GM12878 (cell line): ENCODE results near the gene MAGEE2.

Experiments used
- ATF3 ChIP-seq: IDR thresholded peaks from 2 replicates; pipeline ENCODE4 v1.6.1; 2011; ENCODE audit warnings: low read depth, mild to moderate bottlenecking, low read length, moderate library complexity, borderline replicate concordance; ENCODE audit errors: extremely low read depth
- BACH1 ChIP-seq: fragments of 450-650 bp; IDR thresholded peaks from 2 replicates; pipeline ENCODE4 v1.6.1; 2017; ENCODE audit warnings: mild to moderate bottlenecking, borderline replicate concordance
- CTCF ChIP-seq, 3 experiments: IDR thresholded peaks in 2 of 3; conservative IDR thresholded peaks in 1 of 3; 2 replicates each; pipeline ENCODE4 v1.5.1; 2011; ENCODE audit warnings: low read depth in 3 of 3, low read length in 3 of 3, mild to moderate bottlenecking in 3 of 3, control low read depth in 2 of 3, moderate library complexity in 2 of 3, inconsistent platforms in 1 of 3, mixed read lengths in 1 of 3; ENCODE audit not compliant: control insufficient read depth in 2 of 3, insufficient read depth in 1 of 3; ENCODE audit errors: extremely low read depth in 1 of 3
- HDAC2 ChIP-seq: fragments of 200-600 bp; sonication (generic); IDR thresholded peaks from 2 replicates; pipeline ENCODE4 v1.6.1; 2017
- NBN ChIP-seq: fragments of 450-650 bp; IDR thresholded peaks from 2 replicates; pipeline ENCODE4 v1.6.1; 2016
- POLR2A ChIP-seq: IDR thresholded peaks from 2 replicates; pipeline ENCODE4 v1.6.1; 2011; ENCODE audit warnings: low read depth, mild to moderate bottlenecking, low read length
- RAD51 ChIP-seq: fragments of 450-650 bp; IDR thresholded peaks from 2 replicates; pipeline ENCODE4 v1.6.1; 2016; ENCODE audit warnings: moderate library complexity, mild to moderate bottlenecking, inconsistent platforms
- WRNIP1 ChIP-seq: IDR thresholded peaks from 2 replicates; pipeline ENCODE4 v1.6.1; 2011; ENCODE audit warnings: low read depth, low read length, improper control_type of control experiment, borderline replicate concordance
- TF ChIP-seq, protein P1 (sequence below): IDR thresholded peaks from 2 replicates; pipeline ENCODE4 v1.6.1; 2012; ENCODE audit warnings: mild to moderate bottlenecking, low read depth, low read length
- TF ChIP-seq, protein P2 (sequence below): fragments of 450-650 bp; IDR thresholded peaks from 2 replicates; pipeline ENCODE4 v1.6.1; 2017; ENCODE audit warnings: mild to moderate bottlenecking

- TF ChIP-seq WRNIP1 = no peak
- TF ChIP-seq BACH1 = no peak
- no peak for TF ChIP-seq CTCF (IDR thresholded peaks at IDR 0.05 in 2 of 3, conservative IDR thresholded peaks at IDR 0.05 in 1 of 3; ENCODE audit: control insufficient read depth in 2 of 3, extremely low read depth in 1 of 3, insufficient read depth in 1 of 3, low read depth in 3 of 3, low read length in 3 of 3)
- TF ChIP-seq RAD51 = no peak
- TF ChIP-seq ATF3 = no peak
- no peak for TF ChIP-seq POLR2A
- TF ChIP-seq, protein P1, sequence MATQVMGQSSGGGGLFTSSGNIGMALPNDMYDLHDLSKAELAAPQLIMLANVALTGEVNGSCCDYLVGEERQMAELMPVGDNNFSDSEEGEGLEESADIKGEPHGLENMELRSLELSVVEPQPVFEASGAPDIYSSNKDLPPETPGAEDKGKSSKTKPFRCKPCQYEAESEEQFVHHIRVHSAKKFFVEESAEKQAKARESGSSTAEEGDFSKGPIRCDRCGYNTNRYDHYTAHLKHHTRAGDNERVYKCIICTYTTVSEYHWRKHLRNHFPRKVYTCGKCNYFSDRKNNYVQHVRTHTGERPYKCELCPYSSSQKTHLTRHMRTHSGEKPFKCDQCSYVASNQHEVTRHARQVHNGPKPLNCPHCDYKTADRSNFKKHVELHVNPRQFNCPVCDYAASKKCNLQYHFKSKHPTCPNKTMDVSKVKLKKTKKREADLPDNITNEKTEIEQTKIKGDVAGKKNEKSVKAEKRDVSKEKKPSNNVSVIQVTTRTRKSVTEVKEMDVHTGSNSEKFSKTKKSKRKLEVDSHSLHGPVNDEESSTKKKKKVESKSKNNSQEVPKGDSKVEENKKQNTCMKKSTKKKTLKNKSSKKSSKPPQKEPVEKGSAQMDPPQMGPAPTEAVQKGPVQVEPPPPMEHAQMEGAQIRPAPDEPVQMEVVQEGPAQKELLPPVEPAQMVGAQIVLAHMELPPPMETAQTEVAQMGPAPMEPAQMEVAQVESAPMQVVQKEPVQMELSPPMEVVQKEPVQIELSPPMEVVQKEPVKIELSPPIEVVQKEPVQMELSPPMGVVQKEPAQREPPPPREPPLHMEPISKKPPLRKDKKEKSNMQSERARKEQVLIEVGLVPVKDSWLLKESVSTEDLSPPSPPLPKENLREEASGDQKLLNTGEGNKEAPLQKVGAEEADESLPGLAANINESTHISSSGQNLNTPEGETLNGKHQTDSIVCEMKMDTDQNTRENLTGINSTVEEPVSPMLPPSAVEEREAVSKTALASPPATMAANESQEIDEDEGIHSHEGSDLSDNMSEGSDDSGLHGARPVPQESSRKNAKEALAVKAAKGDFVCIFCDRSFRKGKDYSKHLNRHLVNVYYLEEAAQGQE = no peak
- TF ChIP-seq, protein P2, sequence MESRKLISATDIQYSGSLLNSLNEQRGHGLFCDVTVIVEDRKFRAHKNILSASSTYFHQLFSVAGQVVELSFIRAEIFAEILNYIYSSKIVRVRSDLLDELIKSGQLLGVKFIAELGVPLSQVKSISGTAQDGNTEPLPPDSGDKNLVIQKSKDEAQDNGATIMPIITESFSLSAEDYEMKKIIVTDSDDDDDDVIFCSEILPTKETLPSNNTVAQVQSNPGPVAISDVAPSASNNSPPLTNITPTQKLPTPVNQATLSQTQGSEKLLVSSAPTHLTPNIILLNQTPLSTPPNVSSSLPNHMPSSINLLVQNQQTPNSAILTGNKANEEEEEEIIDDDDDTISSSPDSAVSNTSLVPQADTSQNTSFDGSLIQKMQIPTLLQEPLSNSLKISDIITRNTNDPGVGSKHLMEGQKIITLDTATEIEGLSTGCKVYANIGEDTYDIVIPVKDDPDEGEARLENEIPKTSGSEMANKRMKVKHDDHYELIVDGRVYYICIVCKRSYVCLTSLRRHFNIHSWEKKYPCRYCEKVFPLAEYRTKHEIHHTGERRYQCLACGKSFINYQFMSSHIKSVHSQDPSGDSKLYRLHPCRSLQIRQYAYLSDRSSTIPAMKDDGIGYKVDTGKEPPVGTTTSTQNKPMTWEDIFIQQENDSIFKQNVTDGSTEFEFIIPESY = no peak
- TF ChIP-seq HDAC2 = no peak
- no peak for TF ChIP-seq NBN
These were observed 3.4 kb downstream of the MAGEE2 start for GRCh38 chrX:75781611-75782010.
